HEK293T (cell line): ENCODE results near the gene HBA2.

ENCODE experiments used
- CTCF ChIA-PET: fragments of 350-600 bp; formaldehyde crosslinking; extraction: SDS; loops from one replicate; lab custom pipeline; 2021; ENCODE audit warnings: antibody characterized with exemption, inconsistent platforms; lab: Yijun Ruan, JAX
- POLR2A ChIA-PET: fragments of 350-600 bp; formaldehyde crosslinking; extraction: SDS; loops from one replicate; lab custom pipeline; 2020; ENCODE audit warnings: antibody characterized with exemption, inconsistent platforms; lab: Yijun Ruan, JAX
- DNase-seq: peaks from one replicate; pipeline ENCODE4 v3.0.0; 2012; ENCODE audit warnings: mixed read lengths; ENCODE audit errors: extremely low spot score
- ARNT ChIP-seq: fragments of 450-650 bp; IDR thresholded peaks from 2 replicates; pipeline ENCODE4 v1.6.1; 2017; ENCODE audit warnings: mild to moderate bottlenecking
- BHLHE40 ChIP-seq: fragments of 450-650 bp; IDR thresholded peaks from 2 replicates; pipeline ENCODE4 v1.6.1; 2016; ENCODE audit warnings: mild to moderate bottlenecking, moderate library complexity, borderline replicate concordance
- CTBP1 ChIP-seq: fragments of 450-650 bp; IDR thresholded peaks from 2 replicates; pipeline ENCODE4 v1.6.1; 2016; ENCODE audit warnings: borderline replicate concordance
- ELF4 ChIP-seq: fragments of 450-650 bp; IDR thresholded peaks from 2 replicates; pipeline ENCODE4 v1.6.1; 2017; ENCODE audit warnings: antibody characterized with exemption
- FOXA1 ChIP-seq: fragments of 450-650 bp; IDR thresholded peaks from 2 replicates; pipeline ENCODE4 v1.6.1; 2016; ENCODE audit warnings: mild to moderate bottlenecking
- FOXK2 ChIP-seq: fragments of 450-650 bp; IDR thresholded peaks from 2 replicates; pipeline ENCODE4 v1.6.1; 2016; ENCODE audit warnings: mild to moderate bottlenecking
- FOXM1 ChIP-seq: fragments of 450-650 bp; IDR thresholded peaks from 2 replicates; pipeline ENCODE4 v1.6.1; 2017; ENCODE audit warnings: mild to moderate bottlenecking, borderline replicate concordance
- HDGF ChIP-seq: fragments of 450-650 bp; IDR thresholded peaks from 2 replicates; pipeline ENCODE4 v1.6.1; 2017; ENCODE audit warnings: antibody characterized with exemption, borderline replicate concordance
- L3MBTL2 ChIP-seq: fragments of 450-650 bp; conservative IDR thresholded peaks from 2 replicates; pipeline ENCODE4 v1.6.1; 2016; ENCODE audit warnings: mild to moderate bottlenecking
- LEF1 ChIP-seq: fragments of 450-650 bp; IDR thresholded peaks from 2 replicates; pipeline ENCODE4 v1.6.1; 2017; ENCODE audit warnings: mild to moderate bottlenecking, borderline replicate concordance
- NFRKB ChIP-seq: fragments of 450-650 bp; IDR thresholded peaks from 2 replicates; pipeline ENCODE4 v1.6.1; 2016; ENCODE audit warnings: mild to moderate bottlenecking, moderate library complexity
- PKNOX1 ChIP-seq: fragments of 450-650 bp; IDR thresholded peaks from 2 replicates; pipeline ENCODE4 v1.6.1; 2016
- SP1 ChIP-seq: fragments of 450-650 bp; IDR thresholded peaks from 2 replicates; pipeline ENCODE4 v1.6.1; 2017
- SUZ12 ChIP-seq: fragments of 450-650 bp; IDR thresholded peaks from 2 replicates; pipeline ENCODE4 v1.6.1; 2016; ENCODE audit warnings: mild to moderate bottlenecking
- TARDBP ChIP-seq: fragments of 450-650 bp; IDR thresholded peaks from 2 replicates; pipeline ENCODE4 v1.6.1; 2016
- ZNF384 ChIP-seq: fragments of 450-650 bp; IDR thresholded peaks from 2 replicates; pipeline ENCODE4 v1.6.1; 2016

Gene HBA2

DNA sequence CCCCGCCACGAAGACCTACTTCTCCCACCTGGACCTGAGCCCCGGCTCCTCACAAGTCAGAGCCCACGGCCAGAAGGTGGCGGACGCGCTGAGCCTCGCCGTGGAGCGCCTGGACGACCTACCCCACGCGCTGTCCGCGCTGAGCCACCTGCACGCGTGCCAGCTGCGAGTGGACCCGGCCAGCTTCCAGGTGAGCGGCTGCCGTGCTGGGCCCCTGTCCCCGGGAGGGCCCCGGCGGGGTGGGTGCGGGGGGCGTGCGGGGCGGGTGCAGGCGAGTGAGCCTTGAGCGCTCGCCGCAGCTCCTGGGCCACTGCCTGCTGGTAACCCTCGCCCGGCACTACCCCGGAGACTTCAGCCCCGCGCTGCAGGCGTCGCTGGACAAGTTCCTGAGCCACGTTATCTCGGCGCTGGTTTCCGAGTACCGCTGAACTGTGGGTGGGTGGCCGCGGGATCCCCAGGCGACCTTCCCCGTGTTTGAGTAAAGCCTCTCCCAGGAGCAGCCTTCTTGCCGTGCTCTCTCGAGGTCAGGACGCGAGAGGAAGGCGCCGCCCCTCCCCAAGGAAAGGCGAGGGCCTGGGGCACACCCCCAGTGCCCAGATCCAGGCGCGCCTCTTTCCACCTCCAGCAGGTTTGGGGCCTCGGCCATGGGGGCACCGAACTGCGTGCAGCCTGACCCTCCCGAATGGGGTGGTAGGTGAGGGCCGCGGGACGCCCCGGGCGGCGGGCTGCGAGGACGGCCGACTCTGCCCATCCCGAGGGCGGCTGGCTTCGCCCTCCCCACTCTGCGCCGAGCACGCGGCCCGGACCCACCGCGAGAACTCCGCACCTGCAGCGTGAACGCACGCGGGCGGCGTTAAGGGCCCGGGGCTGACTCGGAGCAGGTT, 8.2 kb downstream of the HBA2 start:
- DNase-seq, result no peak
- TF ChIP-seq FOXK2 (no peak), L3MBTL2 (peak; percentile 98)
- ChIA-PET CTCF (interaction anchor here (0.8 to 1.5 kb wide), 3 partner anchors 109 to 1382 kb away, joined by 3 to 7 read pairs (median 3); partner anchors contain the start of gene RHBDF1), POLR2A (interaction anchor here (0.8 to 0.9 kb wide), 2 partner anchors 59 to 73 kb away, joined by 3 read pairs; no protein-coding TSS in a partner anchor)

- peak; percentile 88 for DNase-seq
- ChIA-PET CTCF (interaction anchor here (0.6 to 2.0 kb wide), 4 partner anchors 10 to 171 kb away, joined by 3 to 8 read pairs (median 7); partner anchors contain the start of gene AXIN1), POLR2A (no interaction called here)
- TF ChIP-seq L3MBTL2 (no peak), ELF4 (no peak), FOXM1 (no peak), FOXA1 (no peak), SP1 (no peak)
Observed at GRCh38 chr16:181565-182021, 8.9 kb downstream of the HBA2 start.

- TF ChIP-seq LEF1, result no peak
- TF ChIP-seq FOXM1, result no peak
- TF ChIP-seq HDGF, result no peak
- TF ChIP-seq ELF4, result no peak
- no peak for TF ChIP-seq FOXA1
- no peak for TF ChIP-seq NFRKB
- TF ChIP-seq ZNF384, result no peak
- TF ChIP-seq FOXK2, result no peak
- POLR2A ChIA-PET, result no interaction called here
- CTCF ChIA-PET, result interaction anchor here (2.0 kb wide), 1 partner anchor 76 kb away, joined by 8 read pairs; no protein-coding TSS in a partner anchor
- no peak for DNase-seq
Observed at GRCh38 chr16:183005-183404, 10.3 kb downstream of the HBA2 start.

DNA sequence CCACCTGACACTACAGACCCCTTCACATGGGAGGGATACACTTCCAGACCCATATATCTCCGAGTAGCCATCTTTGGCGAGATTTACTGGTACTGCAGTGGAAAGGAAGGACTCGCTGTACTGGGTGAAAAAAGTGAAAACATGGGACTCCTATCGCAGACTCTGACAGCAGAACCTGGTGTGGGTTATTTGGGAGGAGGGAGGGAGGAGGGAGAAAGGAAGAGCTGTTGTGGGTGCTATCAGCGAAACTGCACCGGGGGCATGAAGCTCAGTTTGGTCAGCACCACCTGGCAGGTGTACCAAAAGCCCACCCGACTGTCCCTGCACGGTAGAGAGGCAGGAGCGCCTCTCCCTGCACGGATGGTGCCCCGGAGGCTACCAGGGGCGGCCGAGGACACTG, 12.5 kb downstream of the HBA2 start:
- no peak for TF ChIP-seq FOXK2
- no peak for TF ChIP-seq ARNT
- TF ChIP-seq L3MBTL2, result no peak
- TF ChIP-seq CTBP1, result no peak
- TF ChIP-seq HDGF, result no peak
- no peak for TF ChIP-seq LEF1
- TF ChIP-seq NFRKB, result no peak
- TF ChIP-seq TARDBP, result no peak
- TF ChIP-seq ELF4, result no peak
- TF ChIP-seq PKNOX1, result no peak
- TF ChIP-seq BHLHE40, result no peak
- no peak for TF ChIP-seq FOXM1
- no peak for TF ChIP-seq SUZ12
- TF ChIP-seq SP1, result no peak
- no peak for TF ChIP-seq FOXA1
- no peak for TF ChIP-seq ZNF384
- POLR2A ChIA-PET, result no interaction called here

DNA sequence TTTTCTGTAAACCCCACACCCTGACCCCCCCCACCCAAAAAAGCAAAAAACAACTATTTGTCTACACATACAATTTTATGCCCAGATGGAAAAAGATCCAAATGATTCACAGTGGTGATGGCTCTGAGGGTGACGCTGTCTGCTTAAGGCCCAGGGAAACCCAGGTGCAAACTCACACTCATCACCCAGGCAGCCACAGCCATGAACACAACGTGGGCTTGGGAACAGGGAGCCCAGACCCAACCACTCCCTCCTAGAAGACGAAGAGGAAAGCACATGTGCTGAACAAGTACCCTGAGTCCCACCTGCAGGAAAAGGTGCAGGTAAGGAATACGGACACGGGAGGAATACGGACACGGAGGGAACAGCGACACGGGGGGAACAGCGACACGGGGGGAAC, 13.0 kb downstream of the HBA2 start:
- POLR2A ChIA-PET, result no interaction called here
- CTCF ChIA-PET, result no interaction called here
- no peak for DNase-seq
- TF ChIP-seq FOXK2 (no peak), FOXM1 (no peak)

More for the DNA sequence above, 12.5 kb downstream of the HBA2 start:
- no peak for DNase-seq
- CTCF ChIA-PET, result no interaction called here

GRCh38 chr16:187330-187729, 14.7 kb downstream of the HBA2 start:
- TF ChIP-seq TARDBP (no peak), FOXM1 (no peak)
- POLR2A ChIA-PET, result no interaction called here
- CTCF ChIA-PET, result interaction anchor here (0.6 kb wide), 1 partner anchor 76 kb away, joined by 3 read pairs; no protein-coding TSS in a partner anchor
- no peak for DNase-seq

GRCh38 chr16:188674-189073, 16.0 kb downstream of the HBA2 start:
- TF ChIP-seq FOXM1 (no peak), ARNT (no peak), BHLHE40 (no peak), TARDBP (no peak), NFRKB (no peak), SUZ12 (no peak), SP1 (no peak), PKNOX1 (no peak), ELF4 (no peak), HDGF (no peak), FOXA1 (no peak), L3MBTL2 (no peak), FOXK2 (no peak), ZNF384 (no peak), LEF1 (no peak), CTBP1 (no peak)
- POLR2A ChIA-PET, result no interaction called here
- DNase-seq, result no peak
- CTCF ChIA-PET, result no interaction called here
